ENCODE results near the gene ATP6V1A. TPM values are rescaled to one million over a fixed set of nuclear protein-coding genes. Genes with fewer than 3 reads are reported as not detected.

The ATP6V1A gene
- total RNA-seq = 55.5 and 69.1 TPM in 2 replicates

GRCh38 chr3:113746548-113747282 is at the start of gene ATP6V1A:
ATP6V1A (plus strand) TSS chr3:113747035; CDS start chr3:113778754, 31,719 bp downstream.
- Histone ChIP-seq H3K4me3 (ENCODE audit: low read depth, low read length) (peak within 1 kb of the TSS; percentile 68), H3K27me3 (ENCODE audit: control insufficient read depth, insufficient read depth, low read length) (no peaks in the 10 kb centered on the region), H3K36me3 (ENCODE audit: control insufficient read depth, insufficient read depth, low read length) (no peaks in the 10 kb centered on the region)
- FAIRE-seq = no peak
- no peak for TF ChIP-seq CTCF (IDR thresholded peaks at IDR 0.05; ENCODE audit: insufficient read depth, low read length, severe bottlenecking)
- peak; percentile 87 for DNase-seq (ENCODE audit: low read depth)

- DNase-seq (ENCODE audit: low read depth) = peak; percentile 12
- no peak for TF ChIP-seq CTCF (IDR thresholded peaks at IDR 0.05; ENCODE audit: insufficient read depth, low read length, severe bottlenecking)
- Histone ChIP-seq H3K36me3 (ENCODE audit: control insufficient read depth, insufficient read depth, low read length) (no peaks in the 10 kb centered on the region), H3K4me3 (ENCODE audit: low read depth, low read length) (peak overlapping the region; percentile 92), H3K27me3 (ENCODE audit: control insufficient read depth, insufficient read depth, low read length) (no peaks in the 10 kb centered on the region)
- FAIRE-seq = no peak
Observed at GRCh38 chr3:113697500-113698090, 49.2 kb upstream of the ATP6V1A start.

- DNase-seq (ENCODE audit: low read depth) (no peak), FAIRE-seq (no peak)
- no peak for TF ChIP-seq CTCF (IDR thresholded peaks at IDR 0.05; ENCODE audit: insufficient read depth, low read length, severe bottlenecking)
- Histone ChIP-seq H3K27me3 (ENCODE audit: control insufficient read depth, insufficient read depth, low read length) (no peaks in the 10 kb centered on the region), H3K36me3 (ENCODE audit: control insufficient read depth, insufficient read depth, low read length) (no peaks in the 10 kb centered on the region), H3K4me3 (ENCODE audit: low read depth, low read length) (no peak overlapping the region)
Observed at GRCh38 chr3:113698213-113698742, 48.6 kb upstream of the ATP6V1A start.

- no peak for TF ChIP-seq CTCF (IDR thresholded peaks at IDR 0.05; ENCODE audit: insufficient read depth, low read length, severe bottlenecking)
- Histone ChIP-seq H3K36me3 (ENCODE audit: control insufficient read depth, insufficient read depth, low read length) (no peaks in the 10 kb centered on the region), H3K27me3 (ENCODE audit: control insufficient read depth, insufficient read depth, low read length) (no peaks in the 10 kb centered on the region), H3K4me3 (ENCODE audit: low read depth, low read length) (peak overlapping the region; percentile 30)
- DNase-seq (ENCODE audit: low read depth) (peak; percentile 22), FAIRE-seq (no peak)
Observed at GRCh38 chr3:113698956-113699355, 47.9 kb upstream of the ATP6V1A start.

GRCh38 chr3:113707835-113708234 is 39.0 kb upstream of the ATP6V1A start:
- no peak for TF ChIP-seq CTCF (IDR thresholded peaks at IDR 0.05; ENCODE audit: insufficient read depth, low read length, severe bottlenecking)
- no peaks in the 10 kb centered on the region for H3K27me3 ChIP-seq (ENCODE audit: control insufficient read depth, insufficient read depth, low read length)
- H3K4me3 ChIP-seq (ENCODE audit: low read depth, low read length) = no peak overlapping the region
- no peak for DNase-seq (ENCODE audit: low read depth)
- no peak for FAIRE-seq
- no peaks in the 10 kb centered on the region for H3K36me3 ChIP-seq (ENCODE audit: control insufficient read depth, insufficient read depth, low read length)
